Suprapubic skin (tissue), 4 donors: ENCODE data around the gene NRSN2.

Experiments
- CTCF ChIP-seq, 2 donors: fragments of 200-600 bp in 1 of 2; fragments of 450-650 bp in 1 of 2; sonication (generic) in 1 of 2; IDR thresholded peaks; one replicate each; pipeline ENCODE4 v1.5.1; 2016 to 2019; ENCODE audit warnings: antibody characterized with exemption in 2 of 2, mild to moderate bottlenecking in 1 of 2, moderate library complexity in 1 of 2
- EP300 ChIP-seq: sonication (generic); formaldehyde crosslinking; IDR thresholded peaks from one replicate; pipeline ENCODE4 v1.6.1; 2017; ENCODE audit warnings: antibody characterized with exemption
- POLR2A ChIP-seq, 2 donors: fragments of 450-650 bp; IDR thresholded peaks; one replicate each; pipeline ENCODE4 v1.6.1; 2017; ENCODE audit warnings: antibody characterized with exemption in 2 of 2, mild to moderate bottlenecking in 2 of 2, moderate library complexity in 2 of 2
- POLR2AphosphoS5 ChIP-seq, 3 donors: sonication (generic); formaldehyde crosslinking; IDR thresholded peaks; one replicate each; pipeline ENCODE4 v1.6.1; 2017; ENCODE audit warnings: antibody characterized with exemption in 3 of 3

GRCh38 chr20:366719-367485 is 20.0 kb downstream of the NRSN2 start:
- TF ChIP-seq EP300, result no peak
- TF ChIP-seq POLR2A (IDR thresholded peaks at IDR 0.05), result no peak
- no peak for TF ChIP-seq CTCF (IDR thresholded peaks at IDR 0.05)
- no peak for TF ChIP-seq POLR2AphosphoS5 (IDR thresholded peaks at IDR 0.05)
